GM23338 (cell line): Measurements from ENCODE around the gene GZMB. TPM values are rescaled to one million over a fixed set of nuclear protein-coding genes. Genes with fewer than 3 reads are reported as not detected.

ENCODE experiments used
- ATAC-seq: fragments of 200-7000 bp; cut with Tn5 transposase; 3 replicates; pipeline ENCODE4 v1.9.1; 2020
- DNase-seq: peaks from one replicate; pipeline ENCODE4 v3.0.0-alpha.2; 2015; ENCODE audit warnings: low spot score
- H2AFZ ChIP-seq: fragments of 200-600 bp; sonication (generic); 2 replicates; pipeline ENCODE4 v1.8.0; 2016; ENCODE audit warnings: antibody characterized with exemption, mild to moderate bottlenecking, moderate library complexity
- H3F3A ChIP-seq: fragments of 200-600 bp; sonication (generic); replicated peaks from 2 replicates; pipeline ENCODE4 v1.8.0; 2017; ENCODE audit warnings: antibody characterized with exemption, mixed run types, low read depth
- H3K27ac ChIP-seq: fragments of 200-600 bp; sonication (generic); 2 replicates; pipeline ENCODE4 v1.6.1; 2016; ENCODE audit warnings: low read depth
- H3K27me3 ChIP-seq: fragments of 200-600 bp; sonication (generic); 2 replicates; pipeline ENCODE4 v1.8.0; 2016; ENCODE audit warnings: mild to moderate bottlenecking, mixed run types, moderate library complexity; ENCODE audit not compliant: insufficient read depth
- H3K36me3 ChIP-seq: fragments of 200-600 bp; sonication (generic); 2 replicates; pipeline ENCODE4 v1.8.0; 2016; ENCODE audit warnings: mild to moderate bottlenecking; ENCODE audit not compliant: insufficient read depth
- H3K4me1 ChIP-seq: fragments of 200-600 bp; sonication (generic); 2 replicates; pipeline ENCODE4 v1.8.0; 2016; ENCODE audit warnings: mild to moderate bottlenecking, moderate library complexity; ENCODE audit not compliant: insufficient read depth
- H3K4me2 ChIP-seq: fragments of 200-600 bp; sonication (generic); 2 replicates; pipeline ENCODE4 v1.7.1; 2017; ENCODE audit warnings: mixed run types
- H3K4me3 ChIP-seq: fragments of 200-600 bp; sonication (generic); 2 replicates; pipeline ENCODE4 v1.6.1; 2016; ENCODE audit warnings: mixed run types
- H3K79me2 ChIP-seq: fragments of 200-600 bp; sonication (generic); replicated peaks from 2 replicates; pipeline ENCODE4 v1.8.0; 2017; ENCODE audit warnings: mild to moderate bottlenecking; ENCODE audit not compliant: insufficient read depth
- H3K9me2 ChIP-seq: fragments of 200-600 bp; sonication (generic); 2 replicates; pipeline ENCODE4 v1.8.0; 2017; ENCODE audit not compliant: insufficient read depth
- H4K20me1 ChIP-seq: fragments of 200-600 bp; sonication (generic); replicated peaks from 2 replicates; pipeline ENCODE4 v1.8.0; 2017; ENCODE audit warnings: mild to moderate bottlenecking; ENCODE audit not compliant: insufficient read depth
- H3K27ac Mint-ChIP-seq: 2 replicates; pipeline ENCODE4 v1.8.0; 2020; ENCODE audit warnings: inconsistent platforms, mild to moderate bottlenecking, moderate library complexity, mixed read lengths
- H3K27me3 Mint-ChIP-seq: 3 replicates; pipeline ENCODE4 v1.8.0; 2022; ENCODE audit warnings: low read depth, mild to moderate bottlenecking, moderate library complexity, mixed read lengths, inconsistent platforms; ENCODE audit not compliant: insufficient read depth, poor library complexity
- H3K36me3 Mint-ChIP-seq: 3 replicates; pipeline ENCODE4 v1.8.0; 2021; ENCODE audit warnings: low read depth, mild to moderate bottlenecking, inconsistent platforms, moderate library complexity, mixed read lengths
- H3K4me1 Mint-ChIP-seq: 3 replicates; pipeline ENCODE4 v1.8.0; 2020; ENCODE audit warnings: mild to moderate bottlenecking, inconsistent platforms, mixed read lengths
- H3K4me3 Mint-ChIP-seq: 3 replicates; pipeline ENCODE4 v1.8.0; 2021; ENCODE audit warnings: moderate library complexity, mild to moderate bottlenecking, inconsistent platforms, mixed read lengths
- H3K9me3 Mint-ChIP-seq: 3 replicates; pipeline ENCODE4 v1.8.0; 2020; ENCODE audit warnings: moderate library complexity, mild to moderate bottlenecking, inconsistent platforms, mixed read lengths
- CREB1 ChIP-seq: fragments of 250-450 bp; sonication (Bioruptor Pico); IDR thresholded peaks from 2 replicates; pipeline ENCODE4 v1.5.0; 2020; ENCODE audit warnings: low read depth, mild to moderate bottlenecking, moderate library complexity
- CTCF ChIP-seq, 2 experiments: fragments of 200-600 bp in 1 of 2; sonication (generic) in 1 of 2; conservative IDR thresholded peaks; 2 replicates each; pipeline versions ENCODE4 v1.5.1 to v1.6.1; 2016 to 2017; ENCODE audit warnings: antibody characterized with exemption in 2 of 2, low read depth in 2 of 2, mild to moderate bottlenecking in 2 of 2, moderate library complexity in 1 of 2
- ETS1 ChIP-seq: IDR thresholded peaks from 2 replicates; pipeline ENCODE4 v1.6.1; 2016; ENCODE audit warnings: antibody characterized with exemption
- EZH2 ChIP-seq: fragments of 200-600 bp; sonication (generic); IDR thresholded peaks from one replicate; pipeline ENCODE4 v1.8.0; 2017; ENCODE audit warnings: antibody characterized with exemption, mild to moderate bottlenecking, low read depth; ENCODE audit not compliant: unreplicated experiment
- EZH2phosphoT487 ChIP-seq: fragments of 200-600 bp; sonication (generic); IDR thresholded peaks from one replicate; pipeline ENCODE4 v1.8.1; 2018; ENCODE audit warnings: antibody characterized with exemption; ENCODE audit not compliant: unreplicated experiment
- JUNB ChIP-seq: IDR thresholded peaks from one replicate; pipeline ENCODE4 v1.6.1; 2016; ENCODE audit warnings: antibody characterized with exemption; ENCODE audit not compliant: unreplicated experiment
- NANOG ChIP-seq: IDR thresholded peaks from 2 replicates; pipeline ENCODE4 v1.6.1; 2016; ENCODE audit warnings: antibody characterized with exemption, borderline replicate concordance
- POLR2AphosphoS5 ChIP-seq: IDR thresholded peaks from 2 replicates; pipeline ENCODE4 v1.6.1; 2016; ENCODE audit warnings: antibody characterized with exemption, low read depth
- REST ChIP-seq: IDR thresholded peaks from one replicate; pipeline ENCODE4 v1.6.1; 2018; ENCODE audit warnings: antibody characterized with exemption; ENCODE audit not compliant: unreplicated experiment
- STAT1 ChIP-seq: IDR thresholded peaks from one replicate; pipeline ENCODE4 v1.6.1; 2016; ENCODE audit warnings: antibody characterized with exemption; ENCODE audit not compliant: unreplicated experiment
- ZNF114 ChIP-seq: fragments of 250-450 bp; sonication (Bioruptor Pico); IDR thresholded peaks from 2 replicates; pipeline ENCODE4 v1.5.0; 2020; ENCODE audit warnings: mild to moderate bottlenecking, moderate library complexity
- ZNF331 ChIP-seq: fragments of 250-450 bp; sonication (Bioruptor Pico); IDR thresholded peaks from 2 replicates; pipeline ENCODE4 v1.5.0; 2020; ENCODE audit warnings: low read depth, mild to moderate bottlenecking, moderate library complexity
- ZNF462 ChIP-seq: fragments of 250-450 bp; sonication (Bioruptor Pico); IDR thresholded peaks from 2 replicates; pipeline ENCODE4 v1.5.0; 2020; ENCODE audit warnings: mild to moderate bottlenecking, moderate library complexity
- polyA plus RNA-seq: library from polyadenylated mRNA; unstranded; fragments of >200 nt; fragmentation: Nextera tagmentation; extraction: Ambion mirVana; gene quantifications from 2 replicates; pipeline ENCODE4 v1.2.1, GENCODE V29; 2016
- total RNA-seq: library from RNA; depleted of rRNA; stranded (reverse); fragments of >200 nt; shearing (Covaris generic); gene quantifications from 2 replicates; pipeline ENCODE4 v1.2.3, GENCODE V29; 2014

GZMB gene
- total and polyA plus RNA-seq, 2 experiments from 2014 or later: not detected

- DNase-seq: no peak
- Histone ChIP-seq H4K20me1 (no peaks in the 10 kb centered on the region), H3K27ac (no peak overlapping the region), H2AFZ (no peak overlapping the region), H3K4me2 (no peak overlapping the region), H3K79me2 (no peaks in the 10 kb centered on the region), H3K9me2 (peaks cover 5% of the 10 kb centered on the region; the same call in 1 of the 2 replicates), H3K27me3 (no peaks in the 10 kb centered on the region), H3K36me3 (no peaks in the 10 kb centered on the region), H3K4me3 (no peak overlapping the region), H3F3A (no peaks in the 10 kb centered on the region), H3K4me1 (no peaks in the 10 kb centered on the region)
- no peak overlapping the region for H3K4me3 Mint-ChIP-seq
- TF ChIP-seq REST (no peak), CTCF (conservative IDR thresholded peaks at IDR 0.05; ENCODE audit: low read depth in 2 of 2) (no peak), STAT1 (no peak), ZNF331 (no peak), POLR2AphosphoS5 (no peak), ZNF462 (CRISPR knock-in tag) (no peak), JUNB (no peak), CREB1 (CRISPR knock-in tag) (no peak), ZNF114 (CRISPR knock-in tag) (no peak), EZH2phosphoT487 (no peak), ETS1 (no peak), EZH2 (no peak), NANOG (no peak)
- no peaks in the 10 kb centered on the region; the same call in 2 of the 3 replicates for H3K9me3 Mint-ChIP-seq
- peaks cover 6% of the 10 kb centered on the region for H3K4me1 Mint-ChIP-seq
- H3K27ac Mint-ChIP-seq: no peak overlapping the region
- ATAC-seq: no peak
- no peaks in the 10 kb centered on the region for H3K36me3 Mint-ChIP-seq
- H3K27me3 Mint-ChIP-seq: peaks cover 6% of the 10 kb centered on the region
These were observed 20.7 kb downstream of the GZMB start for GRCh38 chr14:24613241-24613640.
